ENCODE data around the gene SH3PXD2A. TPM values are rescaled to one million over a fixed set of nuclear protein-coding genes. Genes with fewer than 3 reads are reported as not detected.

Gene SH3PXD2A
- total RNA-seq, 4 donors from 2014 or later: 128 to 154 (median 136) TPM

DNA sequence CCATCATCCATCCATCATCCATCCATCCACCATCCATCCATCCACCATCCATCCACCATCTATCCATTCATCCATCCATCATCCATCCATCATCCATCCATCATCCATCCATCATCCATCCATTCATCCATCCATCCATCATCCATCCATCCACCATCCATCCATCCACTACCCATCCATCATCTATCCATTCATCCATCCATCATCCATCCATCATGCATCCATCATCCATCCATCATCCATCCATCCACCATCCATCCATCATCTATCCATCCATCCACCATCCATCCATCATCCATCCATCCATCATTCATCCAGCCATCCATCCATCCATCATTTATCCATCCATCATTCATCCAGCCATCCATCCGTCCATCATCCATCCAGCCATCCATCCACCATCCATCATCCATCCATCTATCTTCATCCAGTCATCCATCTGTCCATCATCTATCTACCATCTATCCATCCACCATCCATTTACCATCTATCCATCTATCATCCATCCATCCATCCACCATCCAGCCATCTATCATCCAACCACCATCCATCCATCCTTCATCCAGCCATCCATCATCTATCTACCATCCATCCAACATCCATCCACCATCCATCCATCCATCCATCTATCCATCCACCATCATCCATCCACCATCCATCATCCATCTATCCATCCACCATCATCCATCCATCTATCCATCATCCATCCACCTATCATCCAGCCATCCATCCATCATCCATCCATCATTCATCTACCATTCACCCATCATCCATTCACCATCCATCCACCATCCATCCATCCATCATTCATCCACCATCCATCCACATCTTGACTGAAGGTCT lies 153.8 kb downstream of the SH3PXD2A start:
- TF ChIP-seq EP300 (IDR thresholded peaks at IDR 0.05) (no peak), POLR2A (IDR thresholded peaks at IDR 0.05) (no peak)
- TF ChIP-seq, protein P1, sequence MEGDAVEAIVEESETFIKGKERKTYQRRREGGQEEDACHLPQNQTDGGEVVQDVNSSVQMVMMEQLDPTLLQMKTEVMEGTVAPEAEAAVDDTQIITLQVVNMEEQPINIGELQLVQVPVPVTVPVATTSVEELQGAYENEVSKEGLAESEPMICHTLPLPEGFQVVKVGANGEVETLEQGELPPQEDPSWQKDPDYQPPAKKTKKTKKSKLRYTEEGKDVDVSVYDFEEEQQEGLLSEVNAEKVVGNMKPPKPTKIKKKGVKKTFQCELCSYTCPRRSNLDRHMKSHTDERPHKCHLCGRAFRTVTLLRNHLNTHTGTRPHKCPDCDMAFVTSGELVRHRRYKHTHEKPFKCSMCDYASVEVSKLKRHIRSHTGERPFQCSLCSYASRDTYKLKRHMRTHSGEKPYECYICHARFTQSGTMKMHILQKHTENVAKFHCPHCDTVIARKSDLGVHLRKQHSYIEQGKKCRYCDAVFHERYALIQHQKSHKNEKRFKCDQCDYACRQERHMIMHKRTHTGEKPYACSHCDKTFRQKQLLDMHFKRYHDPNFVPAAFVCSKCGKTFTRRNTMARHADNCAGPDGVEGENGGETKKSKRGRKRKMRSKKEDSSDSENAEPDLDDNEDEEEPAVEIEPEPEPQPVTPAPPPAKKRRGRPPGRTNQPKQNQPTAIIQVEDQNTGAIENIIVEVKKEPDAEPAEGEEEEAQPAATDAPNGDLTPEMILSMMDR (IDR thresholded peaks at IDR 0.05): no peak
- DNase-seq (ENCODE audit: low spot score in 2 of 2): no peak
- no peak overlapping the region for H3K27ac ChIP-seq
- H3K27me3 ChIP-seq: no peaks in the 10 kb centered on the region
- H3K9me3 ChIP-seq: no peaks in the 10 kb centered on the region
- WGBS, 2 donors: 33 to 34% methylated on average over 1 of the region's 1 CpG
- H3K36me3 ChIP-seq: no peaks in the 10 kb centered on the region
- peaks cover 0 to 53% (median 21%) of the 10 kb centered on the region in 4 donors for H3K4me1 ChIP-seq
- H3K4me3 ChIP-seq: no peak overlapping the region

DNA sequence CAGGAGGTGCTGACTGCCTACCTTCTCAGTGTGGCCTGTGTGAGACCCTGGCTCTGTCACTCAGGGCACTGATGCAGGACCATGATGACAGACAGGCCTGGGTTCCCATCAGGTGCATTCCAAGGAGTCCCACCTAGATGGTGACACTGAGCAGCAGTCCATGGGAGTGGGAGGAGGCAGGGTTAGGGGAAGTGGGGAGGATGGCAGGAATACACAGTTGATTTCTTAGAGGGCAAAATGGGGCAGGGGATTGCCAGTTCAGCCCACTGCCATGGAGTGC lies 155.0 kb downstream of the SH3PXD2A start:
- Histone ChIP-seq H3K36me3 (no peaks in the 10 kb centered on the region), H3K4me3 (no peak overlapping the region), H3K4me1 (peaks cover 4 to 58% (median 33%) of the 10 kb centered on the region in 4 donors), H3K27me3 (no peaks in the 10 kb centered on the region), H3K9me3 (no peaks in the 10 kb centered on the region), H3K27ac (peak overlapping the region in 3 of 4 donors; percentile 41 to 89 (median 67))
- DNase-seq (ENCODE audit: low spot score in 2 of 2): no peak
- TF ChIP-seq, protein P1 (IDR thresholded peaks at IDR 0.05): no peak
- TF ChIP-seq EP300 (IDR thresholded peaks at IDR 0.05) (no peak), POLR2A (IDR thresholded peaks at IDR 0.05) (no peak)

- 55 to 60% methylated on average over 9 to 10 of the region's 10 CpGs for WGBS, 2 donors
- Histone ChIP-seq H3K4me3 (no peak overlapping the region), H3K27ac (peak overlapping the region in 3 of 4 donors; percentile 41 to 89 (median 67)), H3K36me3 (no peaks in the 10 kb centered on the region), H3K27me3 (no peaks in the 10 kb centered on the region), H3K9me3 (no peaks in the 10 kb centered on the region), H3K4me1 (peaks cover 4 to 63% (median 37%) of the 10 kb centered on the region in 4 donors)
- DNase-seq (ENCODE audit: low spot score in 2 of 2): no peak
- TF ChIP-seq EP300 (IDR thresholded peaks at IDR 0.05) (peak in 1 of 2 donors; percentile 49), POLR2A (IDR thresholded peaks at IDR 0.05) (peak in 1 of 2 donors; percentile 13)
- TF ChIP-seq, protein P1 (IDR thresholded peaks at IDR 0.05): peak in 3 of 5 experiments; percentile 22 to 38 (median 36)
These were observed 155.6 kb downstream of the SH3PXD2A start for GRCh38 chr10:103699611-103700435.

GRCh38 chr10:103698266-103698665 lies 157.1 kb downstream of the SH3PXD2A start:
- peak overlapping the region; percentile 57 to 89 (median 70) for H3K27ac ChIP-seq
- H3K4me3 ChIP-seq: no peak overlapping the region
- no peak for DNase-seq (ENCODE audit: low spot score in 2 of 2)
- H3K36me3 ChIP-seq: no peaks in the 10 kb centered on the region
- 56 to 57% methylated on average over 3 to 4 of the region's 4 CpGs for WGBS, 2 donors
- H3K27me3 ChIP-seq: no peaks in the 10 kb centered on the region
- H3K4me1 ChIP-seq: peaks cover 4 to 69% (median 44%) of the 10 kb centered on the region in 4 donors
- H3K9me3 ChIP-seq: no peaks in the 10 kb centered on the region
- TF ChIP-seq EP300 (IDR thresholded peaks at IDR 0.05) (no peak), POLR2A (IDR thresholded peaks at IDR 0.05) (no peak)
- TF ChIP-seq, protein P1 (IDR thresholded peaks at IDR 0.05): no peak

GRCh38 chr10:103697787-103698186 lies 157.6 kb downstream of the SH3PXD2A start:
- Histone ChIP-seq H3K27ac (peak overlapping the region; percentile 57 to 89 (median 70)), H3K9me3 (no peaks in the 10 kb centered on the region), H3K4me1 (peaks cover 4 to 71% (median 46%) of the 10 kb centered on the region in 4 donors), H3K27me3 (no peaks in the 10 kb centered on the region), H3K36me3 (no peaks in the 10 kb centered on the region), H3K4me3 (no peak overlapping the region)
- no peak for TF ChIP-seq POLR2A (IDR thresholded peaks at IDR 0.05)
- DNase-seq (ENCODE audit: low spot score in 2 of 2): no peak
- WGBS, 2 donors: 40 to 87% methylated on average over 3 to 4 of the region's 4 CpGs
